GM12872 (cell line): ENCODE data around the gene TOMM34.

ENCODE experiments used
- TF ChIP-seq, protein P1 (sequence below): IDR thresholded peaks from 3 replicates; pipeline ENCODE4 v1.5.1; 2011; ENCODE audit warnings: low read depth, mild to moderate bottlenecking, low read length, moderate library complexity; ENCODE audit not compliant: insufficient read depth

The TOMM34 gene

DNA sequence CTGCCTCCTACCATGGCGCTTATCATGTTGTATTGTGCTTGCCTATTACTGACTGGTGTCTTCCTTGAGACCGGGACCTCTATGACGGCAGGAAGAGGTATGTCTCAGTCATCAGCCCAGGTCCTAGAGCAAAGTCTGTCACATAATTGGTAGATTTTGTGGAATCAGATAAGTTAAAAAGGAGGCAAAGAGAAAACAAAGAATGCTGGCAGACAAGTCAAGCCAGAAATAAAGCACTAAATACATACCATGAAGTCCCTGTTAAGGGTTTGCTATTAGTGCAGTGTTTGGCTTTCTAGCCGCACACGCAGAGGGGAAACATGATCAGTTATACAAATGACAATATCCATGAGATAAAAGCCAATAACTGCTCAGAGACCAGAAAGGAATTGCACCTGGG, 6.0 kb downstream of the TOMM34 start:
- TF ChIP-seq, protein P1, sequence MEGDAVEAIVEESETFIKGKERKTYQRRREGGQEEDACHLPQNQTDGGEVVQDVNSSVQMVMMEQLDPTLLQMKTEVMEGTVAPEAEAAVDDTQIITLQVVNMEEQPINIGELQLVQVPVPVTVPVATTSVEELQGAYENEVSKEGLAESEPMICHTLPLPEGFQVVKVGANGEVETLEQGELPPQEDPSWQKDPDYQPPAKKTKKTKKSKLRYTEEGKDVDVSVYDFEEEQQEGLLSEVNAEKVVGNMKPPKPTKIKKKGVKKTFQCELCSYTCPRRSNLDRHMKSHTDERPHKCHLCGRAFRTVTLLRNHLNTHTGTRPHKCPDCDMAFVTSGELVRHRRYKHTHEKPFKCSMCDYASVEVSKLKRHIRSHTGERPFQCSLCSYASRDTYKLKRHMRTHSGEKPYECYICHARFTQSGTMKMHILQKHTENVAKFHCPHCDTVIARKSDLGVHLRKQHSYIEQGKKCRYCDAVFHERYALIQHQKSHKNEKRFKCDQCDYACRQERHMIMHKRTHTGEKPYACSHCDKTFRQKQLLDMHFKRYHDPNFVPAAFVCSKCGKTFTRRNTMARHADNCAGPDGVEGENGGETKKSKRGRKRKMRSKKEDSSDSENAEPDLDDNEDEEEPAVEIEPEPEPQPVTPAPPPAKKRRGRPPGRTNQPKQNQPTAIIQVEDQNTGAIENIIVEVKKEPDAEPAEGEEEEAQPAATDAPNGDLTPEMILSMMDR: no peak

DNA sequence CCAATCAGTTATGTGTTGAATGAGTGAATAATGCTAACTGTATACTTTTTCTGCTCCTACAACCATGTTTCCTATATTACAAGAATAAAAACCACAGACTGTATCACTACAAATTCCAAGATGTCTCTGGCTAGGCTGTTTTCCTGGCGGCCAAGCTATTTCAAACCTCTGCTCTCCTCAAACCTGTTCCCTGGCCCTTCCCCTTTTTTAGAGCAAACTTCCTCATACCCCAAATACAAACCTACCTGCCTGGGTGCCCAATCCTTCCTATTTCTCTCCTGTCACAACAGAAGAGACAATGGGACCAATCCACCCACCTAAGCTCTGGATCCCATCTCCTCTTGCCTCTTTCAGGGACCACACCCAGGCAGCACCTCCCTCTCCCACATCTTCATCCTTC, 7.5 kb downstream of the TOMM34 start:
- TF ChIP-seq, protein P1: no peak

- TF ChIP-seq, protein P1: no peak
These were observed 9.8 kb downstream of the TOMM34 start for GRCh38 chr20:44950368-44950767.

DNA sequence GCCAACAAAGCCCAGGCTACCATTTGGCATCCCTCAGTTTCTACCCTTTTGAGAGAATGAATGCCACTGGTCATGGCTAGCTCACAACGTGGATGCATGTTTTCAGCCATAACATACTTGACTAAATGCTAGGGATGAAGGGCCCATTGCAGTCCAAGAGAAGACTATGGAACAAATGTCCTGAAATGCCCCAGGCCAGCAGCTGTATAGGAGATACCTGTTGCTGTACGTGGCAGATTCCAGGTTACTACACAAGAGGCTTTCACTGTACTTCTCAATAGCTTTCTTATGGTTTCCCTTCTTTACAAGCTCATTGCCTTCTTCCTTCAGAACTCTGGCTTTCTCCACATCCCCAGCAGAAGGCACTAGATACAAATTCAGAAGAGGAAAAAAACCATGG, 11.7 kb downstream of the TOMM34 start:
- TF ChIP-seq, protein P1: no peak

- TF ChIP-seq, protein P1: no peak
These were observed 12.1 kb downstream of the TOMM34 start for GRCh38 chr20:44948107-44948506.

GRCh38 chr20:44946271-44946852, 13.8 kb downstream of the TOMM34 start:
- TF ChIP-seq, protein P1: no peak

DNA sequence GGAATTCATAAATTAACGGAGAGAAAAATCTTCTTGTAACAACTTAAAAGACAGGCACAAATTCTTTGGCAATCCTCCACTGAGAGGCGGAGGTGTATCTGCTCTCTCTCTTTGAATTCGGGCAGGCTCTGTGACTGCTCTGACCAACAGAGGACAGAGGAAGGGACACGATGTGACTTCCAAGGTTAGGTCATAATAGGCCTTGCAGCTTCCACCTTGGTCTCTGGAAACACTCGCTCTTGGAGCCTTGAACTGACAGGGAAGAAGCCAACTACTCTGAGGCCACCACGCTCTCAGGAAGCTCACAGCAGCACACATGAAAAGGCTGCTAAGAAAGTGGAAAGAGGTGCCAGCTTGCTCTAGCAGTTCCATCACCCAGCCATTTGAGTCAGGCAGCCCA, 14.9 kb downstream of the TOMM34 start:
- TF ChIP-seq, protein P1: no peak

DNA sequence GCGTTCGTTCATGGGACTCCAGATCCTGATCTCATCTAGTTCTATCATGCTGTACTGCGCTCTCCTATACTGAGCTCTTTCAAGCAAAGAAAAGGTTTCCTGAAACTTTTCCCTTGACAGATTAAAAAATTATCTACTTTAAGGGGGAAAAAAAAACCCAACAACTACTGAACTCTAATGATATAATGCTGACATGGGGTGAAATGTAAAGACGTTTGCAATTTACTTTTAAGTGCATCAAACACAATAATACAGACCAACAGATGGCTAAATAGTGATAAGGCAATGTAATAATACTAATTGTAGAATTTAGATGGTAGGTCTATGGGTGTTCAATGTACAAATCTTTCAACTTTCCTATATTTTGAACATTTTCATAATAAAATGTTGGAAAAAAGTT, 16.4 kb downstream of the TOMM34 start:
- TF ChIP-seq, protein P1: no peak
